NCI-H2171 (cell line): ENCODE results near the gene CLDN9.

Experiments used
- DNase-seq: peaks from one replicate; lab custom pipeline; 2025; lab: John Stamatoyannopoulos, UW

Gene CLDN9

GRCh38 chr16:3019594-3020246, 7.0 kb downstream of the CLDN9 start:
- DNase-seq, result no peak

DNA sequence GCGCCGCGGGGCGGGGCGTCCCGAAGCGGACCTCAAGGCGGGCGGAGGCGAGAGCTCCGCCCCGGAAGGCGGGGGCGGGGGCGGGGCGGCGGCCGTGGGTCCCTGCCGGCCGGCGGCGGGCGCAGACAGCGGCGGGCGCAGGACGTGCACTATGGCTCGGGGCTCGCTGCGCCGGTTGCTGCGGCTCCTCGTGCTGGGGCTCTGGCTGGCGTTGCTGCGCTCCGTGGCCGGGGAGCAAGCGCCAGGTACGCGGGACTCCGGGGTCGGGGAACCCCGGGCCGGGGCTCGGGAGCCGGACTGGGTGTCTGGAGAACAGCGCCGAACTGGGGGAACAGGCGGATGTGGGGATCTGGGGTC, 7.5 kb downstream of the CLDN9 start, which contains the start of gene TNFRSF12A:
TNFRSF12A (plus strand) TSS at position 122 of the 357 bp plus-strand sequence; CDS start at position 152, 30 bp downstream.
- DNase-seq, result peak; percentile 70

DNA sequence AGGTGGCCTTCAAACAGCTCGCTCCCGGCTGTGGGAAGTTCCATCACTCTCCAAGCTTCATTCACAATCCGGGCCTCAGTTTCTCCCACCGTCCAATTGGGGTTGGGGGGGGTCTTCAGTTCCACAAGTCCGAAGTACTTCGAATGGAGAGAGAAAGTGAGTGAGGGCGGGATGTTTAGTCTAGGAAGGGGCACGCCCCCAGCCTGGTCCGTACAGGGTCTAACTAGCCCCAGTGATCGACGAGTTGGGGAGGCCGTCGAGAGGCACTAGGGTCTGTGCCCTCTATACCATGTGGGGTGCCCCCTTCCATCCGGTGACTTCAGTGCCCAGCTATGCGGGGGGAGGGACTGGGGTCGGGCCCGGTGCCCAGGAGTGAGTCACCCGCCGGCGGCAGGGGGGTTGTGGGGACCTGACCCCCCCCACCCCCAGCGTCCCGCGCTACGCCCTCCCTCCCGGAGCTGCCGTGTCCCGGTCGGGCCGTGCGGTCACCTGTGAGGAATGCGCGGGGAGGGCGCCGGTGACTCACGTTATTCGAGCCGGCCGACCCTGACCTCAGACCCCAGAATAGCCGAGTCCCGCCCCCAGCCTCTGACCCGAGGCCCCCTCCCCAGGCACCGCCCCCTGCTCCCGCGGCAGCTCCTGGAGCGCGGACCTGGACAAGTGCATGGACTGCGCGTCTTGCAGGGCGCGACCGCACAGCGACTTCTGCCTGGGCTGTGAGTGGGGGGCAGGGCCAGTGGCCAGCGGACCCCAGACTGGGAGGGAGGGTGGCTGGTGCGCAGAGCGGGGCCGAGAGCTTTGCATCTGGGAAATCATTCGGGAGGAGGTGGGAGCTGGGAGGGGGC, 8.1 kb downstream of the CLDN9 start:
- no peak for DNase-seq

DNA sequence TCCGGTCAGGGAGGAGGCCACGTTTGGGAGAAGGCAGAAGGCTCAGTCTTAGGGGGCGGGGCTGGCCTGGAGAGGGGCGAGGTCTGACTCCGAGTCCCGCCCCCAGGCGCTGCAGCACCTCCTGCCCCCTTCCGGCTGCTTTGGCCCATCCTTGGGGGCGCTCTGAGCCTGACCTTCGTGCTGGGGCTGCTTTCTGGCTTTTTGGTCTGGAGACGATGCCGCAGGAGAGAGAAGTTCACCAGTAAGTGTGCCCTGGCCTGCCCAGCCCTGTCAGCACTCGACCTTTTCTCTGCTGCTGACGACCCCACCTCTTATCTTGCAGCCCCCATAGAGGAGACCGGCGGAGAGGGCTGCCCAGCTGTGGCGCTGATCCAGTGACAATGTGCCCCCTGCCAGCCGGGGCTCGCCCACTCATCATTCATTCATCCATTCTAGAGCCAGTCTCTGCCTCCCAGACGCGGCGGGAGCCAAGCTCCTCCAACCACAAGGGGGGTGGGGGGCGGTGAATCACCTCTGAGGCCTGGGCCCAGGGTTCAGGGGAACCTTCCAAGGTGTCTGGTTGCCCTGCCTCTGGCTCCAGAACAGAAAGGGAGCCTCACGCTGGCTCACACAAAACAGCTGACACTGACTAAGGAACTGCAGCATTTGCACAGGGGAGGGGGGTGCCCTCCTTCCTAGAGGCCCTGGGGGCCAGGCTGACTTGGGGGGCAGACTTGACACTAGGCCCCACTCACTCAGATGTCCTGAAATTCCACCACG, 8.9 kb downstream of the CLDN9 start:
- DNase-seq, result peak; percentile 59

DNA sequence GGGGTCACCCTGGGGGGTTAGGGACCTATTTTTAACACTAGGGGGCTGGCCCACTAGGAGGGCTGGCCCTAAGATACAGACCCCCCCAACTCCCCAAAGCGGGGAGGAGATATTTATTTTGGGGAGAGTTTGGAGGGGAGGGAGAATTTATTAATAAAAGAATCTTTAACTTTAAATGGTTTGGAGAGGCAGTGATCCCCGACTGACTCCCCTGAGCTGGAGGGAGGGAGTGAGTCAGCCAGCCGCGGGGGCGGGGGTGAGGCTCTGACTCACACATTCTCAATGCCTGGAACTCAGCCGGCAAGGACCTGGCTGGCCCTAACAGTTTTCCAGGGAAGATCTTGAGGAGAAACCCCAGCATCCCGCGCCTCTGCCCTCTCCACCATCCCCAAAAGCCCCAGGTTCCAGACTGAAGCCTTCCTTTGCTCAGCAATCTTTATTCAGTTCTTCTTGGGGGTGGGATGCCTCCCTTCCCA, 9.5 kb downstream of the CLDN9 start:
- DNase-seq, result no peak

DNA sequence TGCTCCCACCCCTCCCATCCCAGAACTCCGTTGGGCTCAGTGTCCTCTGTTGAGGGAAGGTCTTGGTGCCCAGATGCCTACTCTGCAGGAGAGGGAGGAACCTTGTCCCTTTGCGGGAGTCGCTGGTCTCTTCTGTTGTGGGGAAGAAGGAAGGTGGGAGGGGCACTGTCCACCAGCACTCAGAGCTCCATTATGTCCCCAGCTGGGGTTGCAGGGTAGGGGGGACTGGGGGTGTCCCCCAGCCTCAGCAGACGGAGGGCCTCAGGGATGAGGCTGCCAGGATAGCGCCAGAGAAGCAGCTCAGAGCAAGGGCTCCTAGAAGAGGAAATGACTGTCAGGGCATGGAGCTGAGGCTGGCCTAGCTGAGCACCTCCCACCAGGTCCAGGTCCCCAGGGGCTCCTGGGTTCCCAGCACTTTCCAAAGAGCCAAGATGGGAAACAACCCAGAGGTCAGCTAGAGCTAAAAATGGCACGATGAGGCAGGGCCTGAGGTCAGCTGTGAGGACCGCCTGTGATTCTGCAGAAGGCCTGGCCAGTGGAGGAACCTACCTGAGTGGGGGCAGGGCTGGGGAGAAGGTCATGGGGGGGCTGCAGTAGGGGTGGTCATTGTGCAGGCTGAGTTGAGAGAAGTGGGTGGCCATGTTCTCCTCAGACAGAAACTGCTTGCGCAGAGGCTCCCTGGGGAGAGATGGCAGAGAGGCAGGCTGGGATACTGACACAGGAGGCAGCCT, 10.1 kb downstream of the CLDN9 start:
- no peak for DNase-seq

- peak; percentile 71 for DNase-seq
Observed at GRCh38 chr16:3023415-3023668, 10.6 kb downstream of the CLDN9 start.

GRCh38 chr16:3023669-3024478, 11.2 kb downstream of the CLDN9 start, which contains the start of the genes HCFC1R1 and THOC6:
Gene HCFC1R1 (minus strand): TSS chr16:3023942. CDS start chr16:3023941, 1 bp downstream.
Gene THOC6 (plus strand): TSS chr16:3024035. CDS start chr16:3024327, 292 bp downstream.
- peak; percentile 97 for DNase-seq

DNA sequence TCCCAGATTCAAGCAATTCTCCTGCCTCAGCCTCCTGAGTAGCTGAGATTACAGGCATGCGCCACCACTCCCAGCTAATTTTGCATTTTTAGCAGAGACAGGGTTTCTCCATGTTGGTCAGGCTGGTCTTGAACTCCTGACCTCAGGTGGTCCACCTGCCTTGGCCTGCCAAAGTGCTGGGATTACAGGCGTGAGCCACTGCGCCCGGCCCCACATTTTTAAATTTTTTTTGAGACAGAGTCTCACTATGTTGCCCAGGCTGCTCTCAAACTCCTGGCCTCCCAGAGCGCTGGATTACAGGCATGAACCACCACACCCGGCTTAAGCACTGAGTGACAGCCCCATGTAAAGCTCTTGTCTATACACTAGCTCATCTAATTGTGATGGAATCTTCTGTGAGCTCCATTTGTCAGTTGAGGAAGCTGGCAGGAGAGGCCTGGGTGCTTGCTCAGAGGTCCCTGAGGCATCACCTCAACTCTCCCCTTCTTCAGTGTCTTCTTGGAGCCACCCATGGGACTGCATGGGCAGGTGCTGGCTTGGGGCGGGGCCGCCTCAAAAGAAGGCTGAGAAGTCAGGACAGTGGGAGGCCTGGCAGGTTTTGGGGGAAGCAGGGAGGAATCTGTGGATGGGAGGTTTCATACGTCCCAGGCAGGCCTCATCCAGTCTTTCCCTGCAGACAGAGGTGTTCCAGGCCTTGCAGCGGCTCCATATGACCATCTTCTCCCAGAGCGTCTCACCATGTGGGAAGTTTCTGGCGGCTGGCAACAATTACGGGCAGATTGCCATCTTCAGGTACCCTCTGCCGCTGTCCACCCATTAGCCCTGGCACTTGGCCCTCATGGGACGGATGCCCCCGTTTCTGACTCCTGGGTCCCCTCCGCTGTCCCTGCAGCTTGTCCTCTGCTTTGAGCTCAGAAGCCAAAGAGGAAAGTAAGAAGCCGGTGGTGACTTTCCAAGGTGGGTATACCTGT, 12.6 kb downstream of the CLDN9 start:
- no peak for DNase-seq

GRCh38 chr16:3026003-3026378, 13.3 kb downstream of the CLDN9 start:
- DNase-seq, result no peak

- DNase-seq, result no peak
Observed at GRCh38 chr16:3026609-3027488, 14.1 kb downstream of the CLDN9 start.

GRCh38 chr16:3027489-3027795, 14.7 kb downstream of the CLDN9 start:
- no peak for DNase-seq

DNA sequence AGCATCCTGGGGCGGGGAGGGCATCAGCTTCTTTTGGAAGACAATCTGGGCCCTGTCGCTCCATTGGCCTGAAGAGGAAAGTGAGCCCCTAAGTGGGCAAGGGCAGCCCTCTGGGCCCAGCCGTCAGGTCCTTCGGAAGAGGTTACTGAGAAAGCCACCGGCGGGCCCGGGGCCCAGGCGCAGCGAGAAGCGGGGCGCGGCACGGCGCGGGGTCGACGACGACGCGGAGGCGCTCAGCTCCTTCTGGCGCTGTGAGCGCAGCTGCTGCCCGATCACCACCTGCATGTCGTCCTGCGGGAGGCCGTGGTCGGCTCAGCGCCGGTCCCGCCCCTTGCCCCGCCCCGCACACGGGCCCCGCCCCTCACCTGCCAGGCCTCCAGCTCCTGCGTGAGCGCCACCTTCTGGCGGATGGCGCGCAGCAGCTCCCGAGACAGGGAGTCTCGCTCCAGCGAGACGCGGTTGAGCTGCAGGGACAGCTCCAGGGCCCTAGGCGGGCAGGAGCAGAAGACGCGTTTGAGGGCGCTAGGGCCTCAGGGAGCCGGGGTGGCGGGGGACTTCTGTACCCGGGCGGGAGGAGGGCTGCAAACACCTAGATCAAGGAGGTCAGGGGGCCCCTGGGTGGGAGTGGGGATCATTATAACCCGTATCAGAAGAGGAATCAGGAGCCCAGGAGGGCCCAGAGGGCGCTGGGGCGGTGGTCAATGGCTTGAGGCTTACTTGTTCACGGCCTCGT, 15.4 kb downstream of the CLDN9 start:
- DNase-seq, result peak; percentile 86

- peak; percentile 51 for DNase-seq
Observed at GRCh38 chr16:3028716-3029319, 16.1 kb downstream of the CLDN9 start.

DNA sequence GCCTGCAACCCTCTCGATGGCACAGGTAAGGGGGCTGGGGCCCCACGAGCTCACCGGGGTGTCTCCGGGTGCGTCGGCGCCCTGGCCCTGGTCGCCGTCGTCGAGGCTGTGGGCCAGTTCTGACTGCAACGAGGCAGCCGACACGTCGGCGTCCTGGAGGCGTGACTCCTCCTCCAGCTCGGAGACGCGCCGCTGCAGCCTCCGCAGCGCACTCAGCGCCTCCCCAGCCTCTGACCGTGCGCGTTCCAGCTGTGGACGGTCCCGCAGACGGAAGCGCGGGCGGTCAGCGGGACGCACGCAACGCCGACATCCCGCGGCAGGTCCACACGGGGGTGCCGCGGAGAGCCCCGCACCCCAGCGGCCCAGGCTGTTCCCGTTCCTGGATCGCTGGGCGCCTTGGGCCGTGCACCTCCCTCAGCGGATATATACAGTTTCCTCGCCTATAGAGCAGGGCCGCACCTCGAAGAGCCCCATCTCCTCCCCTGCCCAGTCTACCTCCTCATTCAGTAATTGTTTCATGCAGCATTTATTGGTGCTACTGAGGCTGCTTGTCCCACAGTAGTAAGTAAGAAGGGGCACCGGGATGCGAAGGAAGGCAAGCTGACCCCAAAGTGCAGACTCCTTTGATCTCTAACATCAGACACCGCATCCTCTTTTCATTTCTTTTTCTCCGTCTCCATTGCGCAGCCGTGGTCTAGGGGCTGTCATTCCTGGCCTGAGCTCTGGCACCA, 16.9 kb downstream of the CLDN9 start:
- DNase-seq, result no peak

GRCh38 chr16:3030222-3031212, 17.8 kb downstream of the CLDN9 start:
- no peak for DNase-seq
